Neural cell (in vitro differentiated cells): ENCODE data around the gene PHACTR1. TPM values are rescaled to one million over a fixed set of nuclear protein-coding genes. Genes with fewer than 3 reads are reported as not detected.

Experiments used
- H2AFZ ChIP-seq: fragments of 200-600, 300-800 bp; sonication (generic), shearing (Covaris generic); 2 replicates; pipeline ENCODE4 v1.6.0; 2014; ENCODE audit warnings: low read depth, mild to moderate bottlenecking, antibody characterized with exemption, low read length, moderate library complexity
- H3F3A ChIP-seq: fragments of 200-600 bp; shearing (Covaris generic); 2 replicates; pipeline ENCODE4 v1.6.1; 2016; ENCODE audit warnings: mild to moderate bottlenecking, moderate library complexity, mixed read lengths, antibody characterized with exemption, low read length; ENCODE audit not compliant: insufficient read depth, poor library complexity, severe bottlenecking
- H3K27ac ChIP-seq: fragments of 200-600, 300-800 bp; sonication (generic), shearing (Covaris generic); 2 replicates; pipeline ENCODE4 v1.5.1; 2014; ENCODE audit warnings: mild to moderate bottlenecking, low read length, moderate library complexity
- H3K27me3 ChIP-seq: fragments of 300-800, 200-600 bp; sonication (generic), shearing (Covaris generic); 2 replicates; pipeline ENCODE4 v1.6.0; 2014; ENCODE audit warnings: mild to moderate bottlenecking, low read depth, low read length, moderate library complexity; ENCODE audit not compliant: insufficient read depth
- H3K36me3 ChIP-seq: fragments of 300-800, 200-600 bp; sonication (generic), shearing (Covaris generic); 2 replicates; pipeline ENCODE4 v1.5.1; 2014; ENCODE audit warnings: mild to moderate bottlenecking, antibody characterized with exemption, low read length, moderate library complexity; ENCODE audit not compliant: insufficient read depth
- H3K4me2 ChIP-seq: fragments of 300-800, 200-600 bp; sonication (generic), shearing (Covaris generic); 2 replicates; pipeline ENCODE4 v1.6.0; 2014; ENCODE audit warnings: mild to moderate bottlenecking, low read length
- H3K4me3 ChIP-seq: fragments of 300-800, 200-600 bp; sonication (generic), shearing (Covaris generic); 2 replicates; pipeline ENCODE4 v1.5.1; 2014; ENCODE audit warnings: mild to moderate bottlenecking, low read length, moderate library complexity
- H3K79me2 ChIP-seq: fragments of 200-600 bp; shearing (Covaris generic); replicated peaks from 2 replicates; pipeline ENCODE4 v1.6.0; 2014; ENCODE audit warnings: mild to moderate bottlenecking, low read length, moderate library complexity; ENCODE audit not compliant: insufficient read depth
- H3K9ac ChIP-seq: fragments of 300-800, 200-600 bp; sonication (generic), shearing (Covaris generic); 2 replicates; pipeline ENCODE4 v1.6.1; 2016; ENCODE audit warnings: mild to moderate bottlenecking, low read length, mixed read lengths
- H3K9me2 ChIP-seq: fragments of 200-600 bp; shearing (Covaris generic); 2 replicates; pipeline ENCODE4 v1.6.1; 2016; ENCODE audit warnings: mild to moderate bottlenecking, low read length, mixed read lengths; ENCODE audit not compliant: insufficient read depth
- H3K9me3 ChIP-seq: fragments of 200-600, 300-800 bp; sonication (generic), shearing (Covaris generic); 2 replicates; pipeline ENCODE4 v1.6.1; 2016; ENCODE audit warnings: mild to moderate bottlenecking, mixed run types, low read length, moderate library complexity, mixed read lengths
- H4K20me1 ChIP-seq: fragments of 200-600 bp; shearing (Covaris generic); 2 replicates; pipeline ENCODE4 v1.6.1; 2016; ENCODE audit warnings: mild to moderate bottlenecking, mixed run types; ENCODE audit not compliant: insufficient read depth
- CTCF ChIP-seq: fragments of 450-650 bp; IDR thresholded peaks from 2 replicates; pipeline ENCODE4 v1.5.1; 2014; ENCODE audit warnings: antibody characterized with exemption, mild to moderate bottlenecking, moderate library complexity; ENCODE audit not compliant: poor library complexity, severe bottlenecking
- EP300 ChIP-seq: fragments of 450-650 bp; conservative IDR thresholded peaks from 2 replicates; pipeline ENCODE4 v1.6.1; 2014; ENCODE audit warnings: antibody characterized with exemption, mild to moderate bottlenecking, moderate library complexity; ENCODE audit not compliant: poor library complexity, severe bottlenecking
- EZH2 ChIP-seq: fragments of 200-600, 300-800 bp; shearing (Covaris generic), sonication (generic); IDR thresholded peaks from 2 replicates; pipeline ENCODE4 v1.6.1; 2014; ENCODE audit warnings: antibody characterized with exemption, low read length, borderline replicate concordance, mild to moderate bottlenecking; ENCODE audit not compliant: insufficient read depth, poor library complexity, severe bottlenecking
- MXI1 ChIP-seq: fragments of 450-650 bp; conservative IDR thresholded peaks from 2 replicates; pipeline ENCODE4 v1.6.1; 2014; ENCODE audit warnings: antibody characterized with exemption, mild to moderate bottlenecking; ENCODE audit not compliant: poor library complexity, severe bottlenecking
- POLR2AphosphoS5 ChIP-seq: IDR thresholded peaks from 2 replicates; pipeline ENCODE4 v1.6.1; 2012
- RAD21 ChIP-seq: fragments of 450-650 bp; conservative IDR thresholded peaks from 2 replicates; pipeline ENCODE4 v1.6.1; 2014; ENCODE audit warnings: antibody characterized with exemption, mild to moderate bottlenecking, moderate library complexity
- REST ChIP-seq: IDR thresholded peaks from 2 replicates; pipeline ENCODE4 v1.6.1; 2012; ENCODE audit warnings: borderline replicate concordance
- SMC3 ChIP-seq: fragments of 450-650 bp; conservative IDR thresholded peaks from 2 replicates; pipeline ENCODE4 v1.6.1; 2014; ENCODE audit warnings: antibody characterized with exemption, mild to moderate bottlenecking, moderate library complexity; ENCODE audit not compliant: poor library complexity
- TAF1 ChIP-seq: IDR thresholded peaks from 2 replicates; pipeline ENCODE4 v1.6.1; 2012; ENCODE audit warnings: low read depth
- polyA plus RNA-seq: library from polyadenylated mRNA; depleted of rRNA; stranded (reverse); fragments of >200 nt; gene quantifications from 2 replicates; pipeline ENCODE4 v1.2.3, GENCODE V29; 2014

The PHACTR1 gene
- polyA plus RNA-seq, 1 donor from 2014 or later = 7.8 TPM

- TF ChIP-seq EP300 = no peak
- TF ChIP-seq POLR2AphosphoS5 = no peak
- no peak for TF ChIP-seq REST
- TF ChIP-seq CTCF = no peak
- no peak for TF ChIP-seq EZH2
- no peak for TF ChIP-seq TAF1
- no peak for TF ChIP-seq MXI1
- TF ChIP-seq SMC3 = no peak
- no peak for TF ChIP-seq RAD21
- Histone ChIP-seq H3K9me2 (no peaks in the 10 kb centered on the region), H2AFZ (no peak overlapping the region), H3K9ac (no peak overlapping the region), H3K4me3 (no peak overlapping the region), H3K27ac (no peak overlapping the region), H4K20me1 (no peaks in the 10 kb centered on the region), H3K36me3 (no peaks in the 10 kb centered on the region), H3K79me2 (no peaks in the 10 kb centered on the region), H3K9me3 (no peaks in the 10 kb centered on the region), H3K4me2 (no peak overlapping the region), H3F3A (no peaks in the 10 kb centered on the region), H3K27me3 (no peaks in the 10 kb centered on the region)
These were observed 90.2 kb downstream of the PHACTR1 start for GRCh38 chr6:12806796-12807195.

GRCh38 chr6:12811519-12811918 is 95.0 kb downstream of the PHACTR1 start:
- Histone ChIP-seq H3K79me2 (no peaks in the 10 kb centered on the region), H3K27me3 (no peaks in the 10 kb centered on the region), H3K4me3 (no peak overlapping the region), H3K27ac (no peak overlapping the region), H2AFZ (no peak overlapping the region), H3K9me2 (no peaks in the 10 kb centered on the region), H3K9me3 (no peaks in the 10 kb centered on the region), H3K4me2 (no peak overlapping the region), H4K20me1 (no peaks in the 10 kb centered on the region), H3F3A (no peaks in the 10 kb centered on the region), H3K9ac (no peak overlapping the region), H3K36me3 (no peaks in the 10 kb centered on the region)
- no peak for TF ChIP-seq EP300
- no peak for TF ChIP-seq EZH2
- TF ChIP-seq REST = no peak
- no peak for TF ChIP-seq RAD21
- TF ChIP-seq MXI1 = no peak
- no peak for TF ChIP-seq CTCF
- no peak for TF ChIP-seq POLR2AphosphoS5
- TF ChIP-seq TAF1 = no peak
- TF ChIP-seq SMC3 = no peak
